Keratinocyte (primary cell): ENCODE data around the gene ERBB4. TPM values are rescaled to one million over a fixed set of nuclear protein-coding genes. Genes with fewer than 3 reads are reported as not detected.

Source experiments
- DNase-seq: peaks from one replicate; pipeline ENCODE4 v3.0.0-alpha.2; 2011; ENCODE audit warnings: low read depth, missing footprints, low spot score
- FAIRE-seq: peaks from 2 replicates; lab custom pipeline; 2011; peaks lifted over from hg19 to GRCh38; lab: Jason Lieb, UNC
- H2AFZ ChIP-seq: 2 replicates; pipeline ENCODE4 v1.6.0; 2012; ENCODE audit warnings: low read length, control low read depth, inconsistent platforms; ENCODE audit not compliant: control insufficient read depth
- H3K27ac ChIP-seq: 2 replicates; pipeline ENCODE4 v1.5.1; 2011; ENCODE audit warnings: low read length; ENCODE audit not compliant: control insufficient read depth, insufficient read depth
- H3K27me3 ChIP-seq: 3 replicates; pipeline ENCODE4 v1.6.0; 2011; ENCODE audit warnings: low read length; ENCODE audit not compliant: control insufficient read depth, insufficient read depth; ENCODE audit errors: extremely low read depth
- H3K36me3 ChIP-seq, 2 experiments: 2 replicates in 1 of 2; 3 replicates in 1 of 2; pipeline ENCODE4 v1.5.1; 2011; ENCODE audit warnings: low read length in 2 of 2, mild to moderate bottlenecking in 1 of 2; ENCODE audit not compliant: control insufficient read depth in 2 of 2, insufficient read depth in 2 of 2; ENCODE audit errors: extremely low read depth in 1 of 2
- H3K4me1 ChIP-seq: 3 replicates; pipeline ENCODE4 v1.5.1; 2011; ENCODE audit warnings: low read length; ENCODE audit not compliant: control insufficient read depth, insufficient read depth; ENCODE audit errors: extremely low read depth
- H3K4me2 ChIP-seq: 3 replicates; pipeline ENCODE4 v1.6.0; 2011; ENCODE audit warnings: low read depth, low read length; ENCODE audit not compliant: control insufficient read depth, insufficient read depth; ENCODE audit errors: extremely low read depth
- H3K4me3 ChIP-seq, 3 experiments: fragments of 200-600 bp in 1 of 3; sonication (generic) in 1 of 3; 2 replicates in 2 of 3; 3 replicates in 1 of 3; pipeline ENCODE4 v1.5.1; 2011 to 2016; ENCODE audit warnings: low read length in 3 of 3, mild to moderate bottlenecking in 3 of 3, control low read depth in 2 of 3, inconsistent platforms in 1 of 3, low read depth in 1 of 3, mixed read lengths in 1 of 3, mixed run types in 1 of 3, moderate library complexity in 1 of 3; ENCODE audit not compliant: control insufficient read depth in 2 of 3, insufficient read depth in 2 of 3; ENCODE audit errors: extremely low read depth in 1 of 3
- H3K79me2 ChIP-seq: 2 replicates; pipeline ENCODE4 v1.6.0; 2012; ENCODE audit warnings: low read length; ENCODE audit not compliant: control insufficient read depth, insufficient read depth
- H3K9ac ChIP-seq: 3 replicates; pipeline ENCODE4 v1.6.0; 2011; ENCODE audit warnings: low read length; ENCODE audit not compliant: control insufficient read depth, insufficient read depth; ENCODE audit errors: extremely low read depth
- H3K9me1 ChIP-seq: 3 replicates; pipeline ENCODE4 v1.6.0; 2011; ENCODE audit warnings: low read length; ENCODE audit not compliant: control insufficient read depth, insufficient read depth; ENCODE audit errors: extremely low read depth
- H3K9me3 ChIP-seq: 2 replicates; pipeline ENCODE4 v1.5.1; 2012; ENCODE audit warnings: low read depth, low read length; ENCODE audit not compliant: control insufficient read depth
- H4K20me1 ChIP-seq: 3 replicates; pipeline ENCODE4 v1.6.0; 2011; ENCODE audit warnings: low read length; ENCODE audit not compliant: control insufficient read depth, insufficient read depth; ENCODE audit errors: extremely low read depth
- EZH2 ChIP-seq: IDR thresholded peaks from one replicate; pipeline ENCODE4 v1.6.1; 2012; ENCODE audit warnings: inconsistent platforms, mild to moderate bottlenecking, low read length, moderate library complexity
- dilution Hi-C: fragments of 300-500 bp; cut with MboI; formaldehyde crosslinking; loops from one replicate; pipeline ENCODE4 v1.7.0; 2020; ENCODE audit warnings: low sequenced_read_pairs; ENCODE audit not compliant: extremely low pct_ligation_motif_present
- polyA plus RNA-seq, 5 experiments: library from polyadenylated mRNA; depleted of rRNA in 3 of 5; stranded (reverse) in 3 of 5; stranded (forward) in 1 of 5; unstranded in 1 of 5; fragments of >200 nt; gene quantifications; 1 replicate in 1 of 5; 2 replicates in 3 of 5; 3 replicates in 1 of 5; pipeline versions ENCODE4 v1.2.1 to v1.2.3, GENCODE V29; 2011 to 2012; ENCODE audit warnings: missing spikeins in 2 of 5, low read depth in 1 of 5, low replicate concordance in 1 of 5
- TF ChIP-seq, protein P1 (sequence below), 3 experiments: IDR thresholded peaks in 1 of 3; conservative IDR thresholded peaks in 1 of 3; optimal IDR thresholded peaks in 1 of 3; 2 replicates in 2 of 3; 3 replicates in 1 of 3; pipeline versions ENCODE3 to v1.5.1; 2011; ENCODE audit warnings: low read length in 3 of 3, mild to moderate bottlenecking in 3 of 3, moderate library complexity in 2 of 3, control low read depth in 1 of 3, inconsistent platforms in 1 of 3; ENCODE audit not compliant: insufficient read depth in 2 of 3; ENCODE audit errors: extremely low read depth in 1 of 3

ERBB4 gene
- polyA plus RNA-seq, 1 donor (not counting 4 experiments of a cell fraction or from before 2014, with no cell fraction given) = 0.01 TPM

DNA sequence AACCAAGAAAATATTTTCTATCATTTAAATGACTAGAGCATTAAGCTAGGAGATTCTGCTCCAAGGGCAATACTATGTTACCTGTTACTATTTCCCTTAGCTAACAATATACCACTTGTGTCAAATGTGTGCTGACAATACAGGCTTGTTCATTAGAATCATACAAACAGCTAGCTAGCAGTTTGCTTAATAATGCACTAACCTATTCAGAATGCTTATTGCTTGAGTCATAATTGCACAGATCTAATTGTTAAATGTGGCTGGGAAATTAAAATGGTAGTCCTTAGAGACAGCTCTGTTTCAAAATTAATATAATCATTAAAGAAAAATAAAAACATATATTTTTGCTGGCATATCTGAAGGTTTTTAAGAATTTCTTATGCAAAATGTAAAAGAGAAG is 344.2 kb downstream of the ERBB4 start:
- H3K27me3 ChIP-seq = no peaks in the 10 kb centered on the region
- no peak overlapping the region for H3K4me2 ChIP-seq
- H3K79me2 ChIP-seq = no peaks in the 10 kb centered on the region
- no peak overlapping the region for H2AFZ ChIP-seq
- no peak overlapping the region for H3K27ac ChIP-seq
- no peak overlapping the region for H3K4me3 ChIP-seq
- peak; percentile 49 for FAIRE-seq
- TF ChIP-seq, protein P1, sequence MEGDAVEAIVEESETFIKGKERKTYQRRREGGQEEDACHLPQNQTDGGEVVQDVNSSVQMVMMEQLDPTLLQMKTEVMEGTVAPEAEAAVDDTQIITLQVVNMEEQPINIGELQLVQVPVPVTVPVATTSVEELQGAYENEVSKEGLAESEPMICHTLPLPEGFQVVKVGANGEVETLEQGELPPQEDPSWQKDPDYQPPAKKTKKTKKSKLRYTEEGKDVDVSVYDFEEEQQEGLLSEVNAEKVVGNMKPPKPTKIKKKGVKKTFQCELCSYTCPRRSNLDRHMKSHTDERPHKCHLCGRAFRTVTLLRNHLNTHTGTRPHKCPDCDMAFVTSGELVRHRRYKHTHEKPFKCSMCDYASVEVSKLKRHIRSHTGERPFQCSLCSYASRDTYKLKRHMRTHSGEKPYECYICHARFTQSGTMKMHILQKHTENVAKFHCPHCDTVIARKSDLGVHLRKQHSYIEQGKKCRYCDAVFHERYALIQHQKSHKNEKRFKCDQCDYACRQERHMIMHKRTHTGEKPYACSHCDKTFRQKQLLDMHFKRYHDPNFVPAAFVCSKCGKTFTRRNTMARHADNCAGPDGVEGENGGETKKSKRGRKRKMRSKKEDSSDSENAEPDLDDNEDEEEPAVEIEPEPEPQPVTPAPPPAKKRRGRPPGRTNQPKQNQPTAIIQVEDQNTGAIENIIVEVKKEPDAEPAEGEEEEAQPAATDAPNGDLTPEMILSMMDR (optimal IDR thresholded peaks at IDR 0.05 in 1 of 3, IDR thresholded peaks at IDR 0.05 in 1 of 3, conservative IDR thresholded peaks at IDR 0.05 in 1 of 3; ENCODE audit: extremely low read depth in 1 of 3, insufficient read depth in 2 of 3, low read length in 3 of 3) = no peak
- TF ChIP-seq EZH2 = no peak
- no peaks in the 10 kb centered on the region for H3K36me3 ChIP-seq
- dilution Hi-C loops = no loop called here
- no peaks in the 10 kb centered on the region for H4K20me1 ChIP-seq
- no peaks in the 10 kb centered on the region for H3K4me1 ChIP-seq
- H3K9me3 ChIP-seq = no peaks in the 10 kb centered on the region
- no peaks in the 10 kb centered on the region for H3K9me1 ChIP-seq
- no peak overlapping the region for H3K9ac ChIP-seq
- no peak for DNase-seq

DNA sequence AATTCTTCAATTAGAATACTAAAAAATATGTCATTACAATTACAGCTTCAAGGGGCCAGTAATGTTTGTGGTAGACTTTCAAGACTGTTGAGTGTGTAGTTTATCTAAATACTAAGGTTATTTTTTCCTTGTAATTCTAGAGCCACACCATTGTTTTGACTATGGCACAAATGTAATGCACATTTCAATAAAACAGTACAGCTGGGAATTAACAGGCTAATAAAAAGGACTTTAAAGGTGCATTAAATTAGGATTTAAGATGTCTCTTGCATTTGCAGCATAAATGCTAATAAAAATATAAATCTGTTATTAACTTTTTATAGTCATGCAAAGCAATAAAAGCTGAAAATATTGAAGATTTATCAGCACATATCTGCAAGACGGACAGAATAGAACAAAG is 344.8 kb downstream of the ERBB4 start:
- Histone ChIP-seq H3K27me3 (no peaks in the 10 kb centered on the region), H3K9me1 (no peaks in the 10 kb centered on the region), H3K79me2 (no peaks in the 10 kb centered on the region), H3K4me2 (no peak overlapping the region), H3K4me3 (no peak overlapping the region), H3K9me3 (no peaks in the 10 kb centered on the region), H4K20me1 (no peaks in the 10 kb centered on the region), H3K36me3 (no peaks in the 10 kb centered on the region), H2AFZ (no peak overlapping the region), H3K4me1 (no peaks in the 10 kb centered on the region), H3K27ac (no peak overlapping the region), H3K9ac (no peak overlapping the region)
- FAIRE-seq (no peak), DNase-seq (no peak)
- dilution Hi-C loops = no loop called here
- TF ChIP-seq, protein P1 (optimal IDR thresholded peaks at IDR 0.05 in 1 of 3, IDR thresholded peaks at IDR 0.05 in 1 of 3, conservative IDR thresholded peaks at IDR 0.05 in 1 of 3; ENCODE audit: extremely low read depth in 1 of 3, insufficient read depth in 2 of 3, low read length in 3 of 3) = no peak
- TF ChIP-seq EZH2 = no peak
